GM12878 (cell line): Measurements from ENCODE around the gene SPOP. TPM values are rescaled to one million over a fixed set of nuclear protein-coding genes. Genes with fewer than 3 reads are reported as not detected.

Experiments
- SMAD5 ChIP-seq: IDR thresholded peaks from 2 replicates; pipeline ENCODE4 v1.6.1; 2016; ENCODE audit warnings: antibody characterized with exemption, low read depth
- polyA plus RNA-seq, 11 experiments: library from polyadenylated mRNA; depleted of rRNA in 4 of 11; unstranded in 6 of 11; stranded (reverse) in 5 of 11; fragments of >200 nt; fragmentation: Nextera tagmentation in 4 of 11; fragmentation: Illumina TruSeq in 1 of 11; extraction: Ambion mirVana in 4 of 11; extraction: Trizol in 1 of 11; gene quantifications; 1 replicate in 1 of 11; 2 replicates in 10 of 11; pipeline versions ENCODE4 v1.2.1 to v1.2.3, GENCODE V29; 2011 to 2016; ENCODE audit warnings: inconsistent platforms in 2 of 11, missing spikeins in 2 of 11, low read depth in 1 of 11
- total RNA-seq, 4 experiments: library from RNA; depleted of rRNA in 3 of 4; stranded (reverse); fragments of >200 nt in 3 of 4; fragmentation: Illumina TruSeq in 1 of 4; extraction: Trizol in 1 of 4; gene quantifications; 2 replicates each; pipeline versions ENCODE4 v1.2.1 to v1.2.3, GENCODE V29; 2013 to 2021
- TF ChIP-seq, protein P1 (sequence below): fragments of 450-650 bp; IDR thresholded peaks from 2 replicates; pipeline ENCODE4 v1.6.1; 2018; ENCODE audit warnings: borderline replicate concordance, mild to moderate bottlenecking; ENCODE audit not compliant: partially characterized antibody
- TF ChIP-seq, protein P2 (sequence below): IDR thresholded peaks from 2 replicates; pipeline ENCODE4 v1.6.1; 2012; ENCODE audit warnings: mild to moderate bottlenecking, low read depth, low read length

SPOP gene
- total and polyA plus RNA-seq, 10 of the 15 experiments (the other 5 are each of a cell fraction or from before 2014, with no cell fraction given), result 35.1 to 80.4 (median 44.7) TPM

GRCh38 chr17:49681106-49681979 is 3.4 kb upstream of the SPOP start (continued):
- TF ChIP-seq, protein P1, sequence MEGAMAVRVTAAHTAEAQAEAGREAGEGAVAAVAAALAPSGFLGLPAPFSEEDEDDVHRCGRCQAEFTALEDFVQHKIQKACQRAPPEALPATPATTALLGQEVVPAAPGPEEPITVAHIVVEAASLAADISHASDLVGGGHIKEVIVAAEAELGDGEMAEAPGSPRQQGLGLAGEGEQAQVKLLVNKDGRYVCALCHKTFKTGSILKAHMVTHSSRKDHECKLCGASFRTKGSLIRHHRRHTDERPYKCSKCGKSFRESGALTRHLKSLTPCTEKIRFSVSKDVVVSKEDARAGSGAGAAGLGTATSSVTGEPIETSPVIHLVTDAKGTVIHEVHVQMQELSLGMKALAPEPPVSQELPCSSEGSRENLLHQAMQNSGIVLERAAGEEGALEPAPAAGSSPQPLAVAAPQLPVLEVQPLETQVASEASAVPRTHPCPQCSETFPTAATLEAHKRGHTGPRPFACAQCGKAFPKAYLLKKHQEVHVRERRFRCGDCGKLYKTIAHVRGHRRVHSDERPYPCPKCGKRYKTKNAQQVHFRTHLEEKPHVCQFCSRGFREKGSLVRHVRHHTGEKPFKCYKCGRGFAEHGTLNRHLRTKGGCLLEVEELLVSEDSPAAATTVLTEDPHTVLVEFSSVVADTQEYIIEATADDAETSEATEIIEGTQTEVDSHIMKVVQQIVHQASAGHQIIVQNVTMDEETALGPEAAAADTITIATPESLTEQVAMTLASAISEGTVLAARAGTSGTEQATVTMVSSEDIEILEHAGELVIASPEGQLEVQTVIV, result no peak
- no peak for TF ChIP-seq SMAD5
- TF ChIP-seq, protein P2, sequence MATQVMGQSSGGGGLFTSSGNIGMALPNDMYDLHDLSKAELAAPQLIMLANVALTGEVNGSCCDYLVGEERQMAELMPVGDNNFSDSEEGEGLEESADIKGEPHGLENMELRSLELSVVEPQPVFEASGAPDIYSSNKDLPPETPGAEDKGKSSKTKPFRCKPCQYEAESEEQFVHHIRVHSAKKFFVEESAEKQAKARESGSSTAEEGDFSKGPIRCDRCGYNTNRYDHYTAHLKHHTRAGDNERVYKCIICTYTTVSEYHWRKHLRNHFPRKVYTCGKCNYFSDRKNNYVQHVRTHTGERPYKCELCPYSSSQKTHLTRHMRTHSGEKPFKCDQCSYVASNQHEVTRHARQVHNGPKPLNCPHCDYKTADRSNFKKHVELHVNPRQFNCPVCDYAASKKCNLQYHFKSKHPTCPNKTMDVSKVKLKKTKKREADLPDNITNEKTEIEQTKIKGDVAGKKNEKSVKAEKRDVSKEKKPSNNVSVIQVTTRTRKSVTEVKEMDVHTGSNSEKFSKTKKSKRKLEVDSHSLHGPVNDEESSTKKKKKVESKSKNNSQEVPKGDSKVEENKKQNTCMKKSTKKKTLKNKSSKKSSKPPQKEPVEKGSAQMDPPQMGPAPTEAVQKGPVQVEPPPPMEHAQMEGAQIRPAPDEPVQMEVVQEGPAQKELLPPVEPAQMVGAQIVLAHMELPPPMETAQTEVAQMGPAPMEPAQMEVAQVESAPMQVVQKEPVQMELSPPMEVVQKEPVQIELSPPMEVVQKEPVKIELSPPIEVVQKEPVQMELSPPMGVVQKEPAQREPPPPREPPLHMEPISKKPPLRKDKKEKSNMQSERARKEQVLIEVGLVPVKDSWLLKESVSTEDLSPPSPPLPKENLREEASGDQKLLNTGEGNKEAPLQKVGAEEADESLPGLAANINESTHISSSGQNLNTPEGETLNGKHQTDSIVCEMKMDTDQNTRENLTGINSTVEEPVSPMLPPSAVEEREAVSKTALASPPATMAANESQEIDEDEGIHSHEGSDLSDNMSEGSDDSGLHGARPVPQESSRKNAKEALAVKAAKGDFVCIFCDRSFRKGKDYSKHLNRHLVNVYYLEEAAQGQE, result no peak
- TF ChIP-seq, all 136 proteins: peak for 0
